ENCODE results near the gene GPNMB.
"Not testable (repeated sequence)": the region's sequence is repeated elsewhere in the genome, so short reads cannot be mapped to it uniquely, and the experiment has no call there.

GPNMB gene

DNA sequence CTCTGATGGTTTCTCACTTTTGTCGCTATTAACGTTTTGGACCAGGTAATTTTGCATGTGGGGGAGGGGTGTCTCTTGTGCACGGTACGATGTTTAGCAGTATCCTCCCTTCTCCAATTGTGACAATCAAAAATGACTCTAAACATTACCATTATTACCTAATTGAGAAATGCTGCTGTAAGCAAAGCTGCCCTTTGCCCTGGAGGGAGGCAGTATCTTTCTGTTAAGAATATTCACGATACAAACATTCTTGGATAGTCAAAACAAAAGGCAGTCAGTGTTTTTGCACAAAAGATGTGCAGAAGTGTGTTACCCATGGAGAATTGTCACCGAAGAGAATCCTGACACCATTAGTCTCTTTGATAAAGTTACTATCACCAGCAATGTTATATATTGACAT is 62.2 kb downstream of the GPNMB start:
- DNase-seq = no peak

DNA sequence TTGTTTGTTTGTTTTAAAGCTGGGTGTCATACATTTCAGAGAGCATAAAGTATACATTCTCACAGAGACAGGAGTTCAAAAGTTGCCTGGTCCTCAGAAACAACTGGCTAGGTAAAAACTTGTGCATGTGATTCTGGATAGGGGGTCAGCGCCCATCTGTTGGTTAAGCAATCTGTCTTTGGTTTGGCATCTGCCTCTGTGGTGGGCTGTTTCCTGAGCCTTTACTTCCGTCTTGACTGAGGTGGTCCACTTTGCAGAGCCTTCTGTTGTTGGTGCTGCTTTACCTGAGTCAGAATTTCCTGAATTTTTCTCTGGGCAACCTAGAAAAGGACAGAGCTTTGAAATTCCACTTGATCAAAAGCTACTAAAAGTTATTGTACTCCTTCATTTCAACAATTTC is 65.6 kb downstream of the GPNMB start:
- DNase-seq = not testable (repeated sequence)

DNA sequence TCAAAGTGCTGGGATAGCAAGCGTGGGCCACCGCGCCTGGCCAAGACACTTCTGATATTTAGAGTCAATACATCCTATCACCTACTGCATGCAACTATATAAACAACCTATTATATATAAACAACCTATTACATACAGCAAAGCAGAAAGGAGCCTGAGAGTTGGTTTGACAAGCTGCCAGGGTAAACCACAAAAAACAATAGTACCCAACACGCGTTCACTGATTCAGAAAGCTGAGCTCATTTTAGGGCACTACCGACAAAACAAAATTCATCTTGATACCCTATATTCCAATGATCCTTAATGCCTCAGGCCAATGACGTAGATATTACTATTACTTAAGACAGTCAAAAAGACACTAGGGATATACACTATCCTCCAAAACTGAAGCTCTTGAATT is 68.8 kb downstream of the GPNMB start:
- DNase-seq = no peak

Data from CD4-positive, alpha-beta T cell treated with Interferon alpha-2 for 1 hour (primary cell).